GM19328 (cell line): ENCODE results near the gene CYB561.

Experiments
- ATAC-seq: cut with Tn5 transposase; IDR thresholded peaks from one replicate; pipeline ENCODE4 v1.9.1; 2021; ENCODE audit warnings: mild to moderate bottlenecking, moderate library complexity; ENCODE audit not compliant: unreplicated experiment

The CYB561 gene

GRCh38 chr17:63418540-63418939 lies 27.6 kb downstream of the CYB561 start:
- ATAC-seq = no peak

- no peak for ATAC-seq
Observed at GRCh38 chr17:63414222-63414621, 31.9 kb downstream of the CYB561 start.

GRCh38 chr17:63413128-63413527 lies 33.0 kb downstream of the CYB561 start:
- ATAC-seq = no peak

GRCh38 chr17:63412234-63412633 lies 33.9 kb downstream of the CYB561 start:
- ATAC-seq = no peak

- ATAC-seq = no peak
Observed at GRCh38 chr17:63407741-63408330, 38.3 kb downstream of the CYB561 start.

GRCh38 chr17:63406689-63407330 lies 39.3 kb downstream of the CYB561 start:
- peak; percentile 70 for ATAC-seq

- no peak for ATAC-seq
Observed at GRCh38 chr17:63405741-63406261, 40.3 kb downstream of the CYB561 start.

GRCh38 chr17:63405020-63405419 lies 41.1 kb downstream of the CYB561 start:
- no peak for ATAC-seq

- no peak for ATAC-seq
Observed at GRCh38 chr17:63402431-63403212, 43.5 kb downstream of the CYB561 start.

- ATAC-seq = no peak
Observed at GRCh38 chr17:63399856-63400255, 46.2 kb downstream of the CYB561 start.

GRCh38 chr17:63399316-63399715 lies 46.8 kb downstream of the CYB561 start:
- ATAC-seq = no peak

GRCh38 chr17:63398680-63399079 lies 47.4 kb downstream of the CYB561 start:
- ATAC-seq = no peak

GRCh38 chr17:63395075-63395805 lies 50.9 kb downstream of the CYB561 start:
- ATAC-seq = no peak

- no peak for ATAC-seq
Observed at GRCh38 chr17:63390090-63390489, 56.0 kb downstream of the CYB561 start.

GRCh38 chr17:63387656-63388340 lies 58.3 kb downstream of the CYB561 start:
- no peak for ATAC-seq

GRCh38 chr17:63382826-63383225 lies 63.3 kb downstream of the CYB561 start:
- ATAC-seq = no peak
